Muscle layer of colon (tissue), 2 donors: Measurements from ENCODE around the gene CYSLTR2.

Experiments used
- H3K27ac ChIP-seq: one replicate; pipeline ENCODE4 v1.7.0; 2013; ENCODE audit warnings: low read depth, mild to moderate bottlenecking, low read length, moderate library complexity
- H3K27me3 ChIP-seq, 2 donors: one replicate each; pipeline ENCODE4 v1.7.0; 2013; ENCODE audit warnings: low read length in 2 of 2, mild to moderate bottlenecking in 2 of 2; ENCODE audit not compliant: insufficient read depth in 2 of 2, control insufficient read depth in 1 of 2
- H3K36me3 ChIP-seq: one replicate; pipeline ENCODE4 v1.7.0; 2013; ENCODE audit warnings: mild to moderate bottlenecking, low read length; ENCODE audit not compliant: insufficient read depth
- H3K4me1 ChIP-seq: one replicate; pipeline ENCODE4 v1.7.0; 2013; ENCODE audit warnings: mild to moderate bottlenecking, low read length; ENCODE audit not compliant: insufficient read depth
- H3K4me3 ChIP-seq, 2 donors: one replicate each; pipeline ENCODE4 v1.7.0; 2013; ENCODE audit warnings: low read length in 2 of 2, low read depth in 1 of 2, mild to moderate bottlenecking in 1 of 2, moderate library complexity in 1 of 2
- H3K9ac ChIP-seq: one replicate; pipeline ENCODE4 v1.7.0; 2013; ENCODE audit warnings: low read length
- H3K9me3 ChIP-seq: one replicate; pipeline ENCODE4 v1.7.0; 2013; ENCODE audit warnings: mild to moderate bottlenecking, low read length
- donor health status: abdominal sarcoma.
- donor health status: Adenocarcinoma of cecum.

Gene CYSLTR2, protein sequence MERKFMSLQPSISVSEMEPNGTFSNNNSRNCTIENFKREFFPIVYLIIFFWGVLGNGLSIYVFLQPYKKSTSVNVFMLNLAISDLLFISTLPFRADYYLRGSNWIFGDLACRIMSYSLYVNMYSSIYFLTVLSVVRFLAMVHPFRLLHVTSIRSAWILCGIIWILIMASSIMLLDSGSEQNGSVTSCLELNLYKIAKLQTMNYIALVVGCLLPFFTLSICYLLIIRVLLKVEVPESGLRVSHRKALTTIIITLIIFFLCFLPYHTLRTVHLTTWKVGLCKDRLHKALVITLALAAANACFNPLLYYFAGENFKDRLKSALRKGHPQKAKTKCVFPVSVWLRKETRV

DNA sequence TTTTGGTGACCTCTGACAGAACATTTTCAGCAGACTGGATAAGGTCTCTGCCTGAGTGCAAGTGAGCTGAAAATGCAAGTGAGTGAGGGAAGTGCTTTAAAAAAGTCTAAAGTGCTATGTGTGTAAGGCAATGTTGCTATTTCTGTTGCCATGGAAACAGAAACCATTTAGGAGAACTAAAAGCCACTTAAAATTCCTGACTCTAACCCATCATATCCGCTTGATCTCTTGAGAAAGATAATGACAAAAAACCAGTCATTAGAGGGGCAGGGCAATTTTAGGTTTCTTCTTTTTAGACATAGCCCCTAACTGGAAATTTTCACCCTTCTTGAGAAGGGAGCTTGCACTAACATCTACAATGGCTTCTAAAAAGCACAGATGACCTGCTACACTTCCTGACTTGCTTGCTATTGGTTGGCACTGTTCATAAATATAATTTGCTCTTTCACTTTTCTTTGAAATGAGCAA is at the start of gene CYSLTR2:
Gene CYSLTR2, plus strand, starts transcription at position 458 of the 468 bp plus-strand sequence. CDS start 52,889 bp downstream, outside the sequence.
- H3K4me1 ChIP-seq: no peaks in the 10 kb centered on the region
- no peak within 1 kb of the TSS for H3K27ac ChIP-seq
- no peak within 1 kb of the TSS for H3K9ac ChIP-seq
- no peaks in the 10 kb centered on the region for H3K36me3 ChIP-seq
- no peak within 1 kb of the TSS for H3K4me3 ChIP-seq
- H3K9me3 ChIP-seq: no peaks in the 10 kb centered on the region
- H3K27me3 ChIP-seq: no peaks in the 10 kb centered on the region

- H3K9ac ChIP-seq: no peak overlapping the region
- no peaks in the 10 kb centered on the region for H3K27me3 ChIP-seq
- no peaks in the 10 kb centered on the region for H3K9me3 ChIP-seq
- H3K4me1 ChIP-seq: no peaks in the 10 kb centered on the region
- H3K27ac ChIP-seq: no peak overlapping the region
- H3K4me3 ChIP-seq: no peak overlapping the region
- H3K36me3 ChIP-seq: no peaks in the 10 kb centered on the region
Measured at GRCh38 chr13:48615049-48615448, 38.7 kb upstream of the CYSLTR2 start.

- no peaks in the 10 kb centered on the region for H3K36me3 ChIP-seq
- no peaks in the 10 kb centered on the region for H3K27me3 ChIP-seq
- no peak overlapping the region for H3K27ac ChIP-seq
- no peaks in the 10 kb centered on the region for H3K9me3 ChIP-seq
- no peaks in the 10 kb centered on the region for H3K4me1 ChIP-seq
- H3K4me3 ChIP-seq: no peak overlapping the region
- no peak overlapping the region for H3K9ac ChIP-seq
Measured at GRCh38 chr13:48618937-48619336, 34.8 kb upstream of the CYSLTR2 start.

- Histone ChIP-seq H3K4me1 (no peaks in the 10 kb centered on the region), H3K27ac (no peak overlapping the region), H3K9ac (no peak overlapping the region), H3K4me3 (no peak overlapping the region), H3K9me3 (no peaks in the 10 kb centered on the region), H3K36me3 (no peaks in the 10 kb centered on the region), H3K27me3 (no peaks in the 10 kb centered on the region)
Measured at GRCh38 chr13:48621056-48621455, 32.7 kb upstream of the CYSLTR2 start.

DNA sequence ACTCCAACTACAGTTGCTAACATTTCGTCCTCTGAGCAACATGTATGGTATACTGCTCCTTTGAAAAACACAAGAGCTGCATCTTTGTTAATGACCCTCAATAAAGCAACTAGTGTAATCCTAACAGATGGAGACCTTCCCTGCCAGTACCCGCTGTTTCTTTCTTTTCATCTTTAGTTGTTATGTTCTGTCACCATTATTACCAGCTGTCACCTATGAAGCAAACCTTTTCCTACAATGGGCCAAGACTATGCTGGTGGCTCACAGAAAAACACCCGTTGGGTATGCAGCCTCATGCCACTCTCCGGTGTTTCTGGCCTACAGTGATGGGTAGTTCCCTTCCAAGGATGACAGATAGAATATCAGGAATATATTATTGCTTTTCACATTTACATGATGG is 29.7 kb upstream of the CYSLTR2 start:
- no peaks in the 10 kb centered on the region for H3K27me3 ChIP-seq
- H3K36me3 ChIP-seq: no peaks in the 10 kb centered on the region
- H3K4me1 ChIP-seq: no peaks in the 10 kb centered on the region
- H3K27ac ChIP-seq: no peak overlapping the region
- H3K4me3 ChIP-seq: no peak overlapping the region
- no peak overlapping the region for H3K9ac ChIP-seq
- H3K9me3 ChIP-seq: no peaks in the 10 kb centered on the region

DNA sequence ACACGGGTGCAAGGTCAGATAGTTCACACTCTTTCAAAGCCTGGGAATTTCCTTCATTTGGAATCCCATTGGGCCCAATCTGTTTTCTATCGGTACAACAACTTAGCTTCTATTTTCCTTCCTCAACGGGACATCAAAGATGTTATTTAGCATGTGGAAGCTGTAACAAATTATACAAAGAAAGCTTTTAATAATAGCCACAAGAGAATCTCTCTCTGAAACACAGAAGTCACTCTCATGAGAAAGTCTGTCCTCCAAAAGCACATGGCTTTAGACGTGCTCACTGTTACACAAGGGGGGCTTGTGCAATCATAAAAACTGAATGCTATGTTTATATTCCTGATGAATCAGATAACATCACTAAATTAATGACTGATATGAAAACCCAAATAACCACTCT is 28.9 kb upstream of the CYSLTR2 start:
- H3K27me3 ChIP-seq: no peaks in the 10 kb centered on the region
- H3K9ac ChIP-seq: no peak overlapping the region
- no peak overlapping the region for H3K27ac ChIP-seq
- no peak overlapping the region for H3K4me3 ChIP-seq
- no peaks in the 10 kb centered on the region for H3K9me3 ChIP-seq
- H3K36me3 ChIP-seq: no peaks in the 10 kb centered on the region
- H3K4me1 ChIP-seq: no peaks in the 10 kb centered on the region

GRCh38 chr13:48625413-48626076 is 28.2 kb upstream of the CYSLTR2 start:
- Histone ChIP-seq H3K27ac (no peak overlapping the region), H3K9me3 (no peaks in the 10 kb centered on the region), H3K4me3 (no peak overlapping the region), H3K27me3 (no peaks in the 10 kb centered on the region), H3K36me3 (no peaks in the 10 kb centered on the region), H3K9ac (no peak overlapping the region), H3K4me1 (no peaks in the 10 kb centered on the region)

DNA sequence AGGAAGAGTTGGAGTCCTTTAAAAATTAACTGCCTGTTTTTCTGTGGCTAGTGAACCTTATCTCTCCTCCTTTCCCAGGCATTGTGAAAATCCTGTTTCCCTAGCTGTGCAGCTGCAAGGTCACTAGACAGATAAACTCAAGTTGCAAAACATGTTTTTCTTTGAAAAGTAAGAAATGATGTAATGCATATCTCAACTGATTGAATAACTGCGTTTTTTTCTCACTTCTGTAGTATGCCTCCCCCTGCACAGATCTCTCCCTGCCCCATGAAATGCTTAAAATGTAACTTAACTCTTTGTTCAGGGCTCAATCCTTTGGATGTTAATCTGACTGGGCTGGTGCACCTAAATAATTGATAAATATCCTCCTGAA is 27.7 kb upstream of the CYSLTR2 start:
- no peaks in the 10 kb centered on the region for H3K9me3 ChIP-seq
- no peaks in the 10 kb centered on the region for H3K4me1 ChIP-seq
- no peak overlapping the region for H3K9ac ChIP-seq
- no peaks in the 10 kb centered on the region for H3K27me3 ChIP-seq
- no peak overlapping the region for H3K27ac ChIP-seq
- no peaks in the 10 kb centered on the region for H3K36me3 ChIP-seq
- no peak overlapping the region for H3K4me3 ChIP-seq

- H3K27ac ChIP-seq: no peak overlapping the region
- no peaks in the 10 kb centered on the region for H3K27me3 ChIP-seq
- no peaks in the 10 kb centered on the region for H3K4me1 ChIP-seq
- no peaks in the 10 kb centered on the region for H3K9me3 ChIP-seq
- H3K4me3 ChIP-seq: no peak overlapping the region
- H3K36me3 ChIP-seq: no peaks in the 10 kb centered on the region
- H3K9ac ChIP-seq: no peak overlapping the region
Measured at GRCh38 chr13:48626726-48627451, 26.8 kb upstream of the CYSLTR2 start.

GRCh38 chr13:48629277-48629676 is 24.5 kb upstream of the CYSLTR2 start:
- Histone ChIP-seq H3K27me3 (no peaks in the 10 kb centered on the region), H3K4me1 (no peaks in the 10 kb centered on the region), H3K9me3 (no peaks in the 10 kb centered on the region), H3K9ac (no peak overlapping the region), H3K4me3 (no peak overlapping the region), H3K27ac (no peak overlapping the region), H3K36me3 (no peaks in the 10 kb centered on the region)

DNA sequence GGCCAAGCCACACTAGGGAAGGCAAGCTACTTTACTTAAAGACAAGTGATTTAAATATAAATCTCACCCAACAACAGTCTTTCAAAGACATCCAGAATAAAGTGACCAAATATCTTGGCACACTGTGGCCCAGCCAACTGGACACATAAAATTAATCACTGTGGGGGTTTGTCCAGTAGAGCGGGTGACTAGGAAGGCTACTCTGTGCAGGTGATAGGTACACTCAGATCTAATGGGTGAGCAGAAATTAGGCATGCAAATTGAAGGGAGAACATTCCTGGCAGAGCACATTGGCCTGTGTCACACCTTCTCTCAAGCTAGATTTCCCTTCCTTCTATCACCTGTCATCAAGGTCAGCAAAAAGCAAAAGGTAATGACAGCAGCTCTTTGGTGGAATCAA is 23.4 kb upstream of the CYSLTR2 start:
- no peaks in the 10 kb centered on the region for H3K4me1 ChIP-seq
- H3K27ac ChIP-seq: no peak overlapping the region
- H3K9me3 ChIP-seq: peaks cover 7% of the 10 kb centered on the region
- no peak overlapping the region for H3K9ac ChIP-seq
- no peaks in the 10 kb centered on the region for H3K36me3 ChIP-seq
- H3K27me3 ChIP-seq: no peaks in the 10 kb centered on the region
- H3K4me3 ChIP-seq: no peak overlapping the region
